GM12892 (cell line): Measurements from ENCODE around the gene PROKR1.

Experiments used
- POLR2A ChIP-seq: IDR thresholded peaks from 2 replicates; pipeline ENCODE4 v1.6.1; 2011; ENCODE audit warnings: low read depth, low read length, control low read depth
- POLR2AphosphoS5 ChIP-seq: IDR thresholded peaks from 2 replicates; pipeline ENCODE4 v1.6.1; 2011; ENCODE audit warnings: low read depth, low read length, control low read depth
- TAF1 ChIP-seq: IDR thresholded peaks from 2 replicates; pipeline ENCODE4 v1.6.1; 2011; ENCODE audit warnings: low read depth, mild to moderate bottlenecking, control low read depth, low read length, borderline replicate concordance

DNA sequence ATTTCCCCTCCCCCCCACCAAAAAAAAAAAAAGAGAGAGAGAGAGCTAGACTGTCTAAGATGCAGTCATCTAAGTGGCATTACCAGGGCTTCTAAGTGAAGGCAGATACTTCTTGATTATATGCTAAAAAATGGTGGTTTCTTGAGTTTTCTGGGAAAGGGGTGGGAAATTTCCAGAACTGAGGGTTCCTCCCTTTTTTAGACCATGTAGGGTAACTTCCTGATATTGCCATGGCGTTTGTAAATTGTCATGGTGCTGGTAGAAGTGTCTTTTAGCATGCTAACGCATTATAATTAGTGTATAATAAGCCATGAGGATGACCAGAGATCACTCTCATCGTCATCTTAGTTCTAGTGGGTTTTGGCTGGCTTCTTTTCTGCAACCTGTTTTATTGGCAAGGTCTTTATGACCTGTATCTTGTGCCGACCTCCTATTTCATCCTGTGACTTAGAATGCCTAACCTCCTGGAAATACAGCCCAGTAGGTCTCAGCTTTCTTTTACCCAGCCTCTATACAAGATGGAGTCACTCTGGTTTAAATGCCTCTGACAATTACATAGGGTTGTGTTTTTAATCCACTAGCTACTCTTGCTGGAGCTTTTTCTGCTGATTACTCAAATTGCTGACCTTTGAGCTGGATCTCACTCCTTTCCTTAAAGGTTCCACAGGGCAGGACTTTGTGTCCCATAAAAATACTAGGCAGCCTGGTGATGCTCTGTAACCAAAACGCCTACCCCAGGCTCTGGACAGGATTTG, 30.4 kb upstream of the PROKR1 start:
- TF ChIP-seq POLR2A (no peak), POLR2AphosphoS5 (no peak), TAF1 (no peak)
